Measurements from ENCODE around the gene PCDHB10. TPM values are rescaled to one million over a fixed set of nuclear protein-coding genes. Genes with fewer than 3 reads are reported as not detected.
"Not testable (repeated sequence)": the region's sequence is repeated elsewhere in the genome, so short reads cannot be mapped to it uniquely, and the experiment has no call there.

Gene PCDHB10
- polyA plus RNA-seq, 3 donors = 4.9 to 6.6 (median 6.4) TPM

GRCh38 chr5:141180313-141180712 is 11.8 kb upstream of the PCDHB10 start:
- no peak for DNase-seq

- DNase-seq = peak; percentile 52
These were observed 9.9 kb upstream of the PCDHB10 start, which contains the start of gene PCDHB16 for GRCh38 chr5:141182248-141182647. Gene PCDHB16 (plus strand): TSS chr5:141182387. CDS start chr5:141182560, 173 bp downstream.

- DNase-seq = not testable (repeated sequence)
These were observed 7.9 kb upstream of the PCDHB10 start for GRCh38 chr5:141184117-141184855.

GRCh38 chr5:141186897-141187512 is 5.1 kb upstream of the PCDHB10 start, which contains the start of gene PCDHB9:
Gene PCDHB9 (plus strand): TSS chr5:141187161. CDS start chr5:141187319, 158 bp downstream.
- no peak for DNase-seq

DNA sequence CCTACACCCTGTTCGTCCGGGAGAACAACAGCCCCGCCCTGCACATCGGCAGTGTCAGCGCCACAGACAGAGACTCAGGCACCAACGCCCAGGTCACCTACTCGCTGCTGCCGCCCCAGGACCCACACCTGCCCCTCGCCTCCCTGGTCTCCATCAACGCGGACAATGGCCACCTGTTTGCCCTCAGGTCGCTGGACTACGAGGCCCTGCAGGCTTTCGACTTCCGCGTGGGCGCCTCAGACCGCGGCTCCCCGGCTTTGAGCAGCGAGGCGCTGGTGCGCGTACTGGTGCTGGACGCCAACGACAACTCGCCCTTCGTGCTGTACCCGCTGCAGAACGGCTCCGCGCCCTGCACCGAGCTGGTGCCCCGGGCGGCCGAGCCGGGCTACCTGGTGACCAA is 3.5 kb upstream of the PCDHB10 start:
- DNase-seq = not testable (repeated sequence)

DNA sequence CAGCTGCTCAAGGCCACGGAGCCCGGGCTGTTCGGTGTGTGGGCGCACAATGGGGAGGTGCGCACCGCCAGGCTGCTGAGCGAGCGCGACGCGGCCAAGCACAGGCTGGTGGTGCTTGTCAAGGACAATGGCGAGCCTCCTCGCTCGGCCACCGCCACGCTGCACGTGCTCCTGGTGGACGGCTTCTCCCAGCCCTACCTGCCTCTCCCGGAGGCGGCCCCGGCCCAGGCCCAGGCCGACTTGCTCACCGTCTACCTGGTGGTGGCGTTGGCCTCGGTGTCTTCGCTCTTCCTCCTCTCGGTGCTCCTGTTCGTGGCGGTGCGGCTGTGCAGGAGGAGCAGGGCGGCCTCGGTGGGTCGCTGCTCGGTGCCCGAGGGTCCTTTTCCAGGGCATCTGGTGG is 3.0 kb upstream of the PCDHB10 start:
- DNase-seq = not testable (repeated sequence)

DNA sequence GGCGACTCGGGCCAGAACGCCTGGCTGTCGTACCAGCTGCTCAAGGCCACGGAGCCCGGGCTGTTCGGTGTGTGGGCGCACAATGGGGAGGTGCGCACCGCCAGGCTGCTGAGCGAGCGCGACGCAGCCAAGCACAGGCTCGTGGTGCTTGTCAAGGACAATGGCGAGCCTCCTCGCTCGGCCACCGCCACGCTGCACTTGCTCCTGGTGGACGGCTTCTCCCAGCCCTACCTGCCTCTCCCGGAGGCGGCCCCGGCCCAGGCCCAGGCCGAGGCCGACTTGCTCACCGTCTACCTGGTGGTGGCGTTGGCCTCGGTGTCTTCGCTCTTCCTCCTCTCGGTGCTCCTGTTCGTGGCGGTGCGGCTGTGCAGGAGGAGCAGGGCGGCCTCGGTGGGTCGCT is 2.2 kb downstream of the PCDHB10 start:
- DNase-seq = not testable (repeated sequence)

GRCh38 chr5:141196363-141196762 is 4.2 kb downstream of the PCDHB10 start:
- DNase-seq = no peak

GRCh38 chr5:141199359-141200235 is 7.4 kb downstream of the PCDHB10 start, which contains the start of gene PCDHB11:
Gene PCDHB11 (plus strand): TSS chr5:141199627. CDS start chr5:141199775, 148 bp downstream.
- no peak for DNase-seq

DNA sequence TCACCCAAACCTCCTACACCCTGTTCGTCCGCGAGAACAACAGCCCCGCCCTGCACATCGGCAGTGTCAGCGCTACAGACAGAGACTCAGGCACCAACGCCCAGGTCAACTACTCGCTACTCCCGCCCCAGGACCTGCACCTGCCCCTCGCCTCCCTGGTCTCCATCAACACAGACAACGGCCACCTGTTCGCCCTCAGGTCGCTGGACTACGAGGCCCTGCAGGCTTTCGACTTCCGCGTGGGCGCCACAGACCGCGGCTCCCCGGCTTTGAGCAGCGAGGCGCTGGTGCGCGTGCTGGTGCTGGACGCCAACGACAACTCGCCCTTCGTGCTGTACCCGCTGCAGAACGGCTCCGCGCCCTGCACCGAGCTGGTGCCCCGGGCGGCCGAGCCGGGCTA is 9.0 kb downstream of the PCDHB10 start:
- DNase-seq = not testable (repeated sequence)

- not testable (repeated sequence) for DNase-seq
These were observed 9.5 kb downstream of the PCDHB10 start for GRCh38 chr5:141201646-141202045.

DNA sequence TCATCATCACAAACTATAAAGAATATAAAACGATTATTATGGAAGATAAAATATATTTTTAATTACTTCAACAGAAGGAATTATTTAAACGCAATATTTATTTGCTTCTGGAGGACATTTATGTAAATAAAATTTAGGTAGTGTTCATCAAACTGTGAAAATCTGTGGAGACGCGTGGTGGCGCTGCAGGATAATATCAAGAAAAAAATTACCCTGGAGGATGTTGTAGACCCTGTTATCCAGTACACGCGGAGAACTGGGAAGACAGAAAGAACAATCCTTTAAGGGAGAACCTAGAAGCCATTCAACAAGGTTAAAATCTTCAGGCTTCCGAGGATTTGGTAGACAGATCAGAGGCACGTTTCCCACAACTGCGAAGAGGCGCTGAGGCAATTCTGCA is 16.3 kb downstream of the PCDHB10 start, which contains the start of gene PCDHB12:
PCDHB12 (plus strand) TSS at position 242 of the 400 bp plus-strand sequence. CDS start 189 bp downstream, outside the sequence.
- DNase-seq = peak; percentile 21

GRCh38 chr5:141210281-141210680 is 18.1 kb downstream of the PCDHB10 start:
- DNase-seq = not testable (repeated sequence)

DNA sequence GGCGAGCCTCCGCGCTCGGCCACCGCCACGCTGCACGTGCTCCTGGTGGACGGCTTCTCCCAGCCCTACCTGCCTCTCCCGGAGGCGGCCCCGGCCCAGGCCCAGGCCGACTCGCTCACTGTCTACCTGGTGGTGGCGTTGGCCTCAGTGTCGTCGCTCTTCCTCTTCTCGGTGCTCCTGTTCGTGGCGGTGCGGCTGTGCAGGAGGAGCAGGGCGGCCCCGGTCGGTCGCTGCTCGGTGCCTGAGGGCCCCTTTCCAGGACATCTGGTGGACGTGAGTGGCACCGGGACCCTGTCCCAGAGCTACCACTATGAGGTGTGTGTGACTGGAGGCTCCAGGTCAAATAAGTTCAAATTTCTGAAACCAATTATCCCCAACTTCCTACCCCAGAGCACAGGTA is 18.7 kb downstream of the PCDHB10 start:
- DNase-seq = not testable (repeated sequence)

DNA sequence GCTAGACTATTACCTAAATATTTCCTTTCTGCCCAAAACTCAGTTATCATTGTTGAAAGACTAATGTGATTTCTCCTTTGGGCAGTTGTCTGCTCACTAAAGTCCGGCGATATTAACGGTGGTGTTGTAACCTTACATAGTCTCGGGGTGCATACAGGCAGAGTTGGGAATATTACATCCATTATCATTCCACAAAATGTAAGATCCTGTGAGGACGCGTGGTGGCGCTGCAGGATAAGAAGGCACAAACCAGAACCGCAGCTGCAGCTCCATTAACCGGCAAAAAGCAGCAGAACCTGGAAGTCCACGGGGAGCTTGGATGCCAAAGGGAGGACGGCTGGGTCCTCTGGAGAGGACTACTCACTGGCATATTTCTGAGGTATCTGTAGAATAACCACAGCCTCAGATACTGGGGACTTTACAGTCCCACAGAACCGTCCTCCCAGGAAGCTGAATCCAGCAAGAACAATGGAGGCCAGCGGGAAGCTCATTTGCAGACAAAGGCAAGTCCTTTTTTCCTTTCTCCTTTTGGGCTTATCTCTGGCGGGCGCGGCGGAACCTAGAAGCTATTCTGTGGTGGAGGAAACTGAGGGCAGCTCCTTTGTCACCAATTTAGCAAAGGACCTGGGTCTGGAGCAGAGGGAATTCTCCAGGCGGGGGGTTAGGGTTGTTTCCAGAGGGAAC is 21.6 kb downstream of the PCDHB10 start, which contains the start of gene PCDHB13:
PCDHB13 (plus strand) TSS at position 264 of the 684 bp plus-strand sequence; CDS start at position 469, 205 bp downstream.
- DNase-seq = not testable (repeated sequence)

- not testable (repeated sequence) for DNase-seq
These were observed 22.4 kb downstream of the PCDHB10 start for GRCh38 chr5:141214583-141214982.

DNA sequence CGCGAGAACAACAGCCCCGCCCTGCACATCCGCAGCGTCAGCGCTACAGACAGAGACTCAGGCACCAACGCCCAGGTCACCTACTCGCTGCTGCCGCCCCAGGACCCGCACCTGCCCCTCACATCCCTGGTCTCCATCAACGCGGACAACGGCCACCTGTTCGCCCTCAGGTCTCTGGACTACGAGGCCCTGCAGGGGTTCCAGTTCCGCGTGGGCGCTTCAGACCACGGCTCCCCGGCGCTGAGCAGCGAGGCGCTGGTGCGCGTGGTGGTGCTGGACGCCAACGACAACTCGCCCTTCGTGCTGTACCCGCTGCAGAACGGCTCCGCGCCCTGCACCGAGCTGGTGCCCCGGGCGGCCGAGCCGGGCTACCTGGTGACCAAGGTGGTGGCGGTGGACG is 23.4 kb downstream of the PCDHB10 start:
- not testable (repeated sequence) for DNase-seq

DNA sequence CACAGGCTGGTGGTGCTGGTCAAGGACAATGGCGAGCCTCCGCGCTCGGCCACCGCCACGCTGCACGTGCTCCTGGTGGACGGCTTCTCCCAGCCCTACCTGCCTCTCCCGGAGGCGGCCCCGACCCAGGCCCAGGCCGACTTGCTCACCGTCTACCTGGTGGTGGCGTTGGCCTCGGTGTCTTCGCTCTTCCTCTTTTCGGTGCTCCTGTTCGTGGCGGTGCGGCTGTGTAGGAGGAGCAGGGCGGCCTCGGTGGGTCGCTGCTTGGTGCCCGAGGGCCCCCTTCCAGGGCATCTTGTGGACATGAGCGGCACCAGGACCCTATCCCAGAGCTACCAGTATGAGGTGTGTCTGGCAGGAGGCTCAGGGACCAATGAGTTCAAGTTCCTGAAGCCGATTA is 23.9 kb downstream of the PCDHB10 start:
- DNase-seq = not testable (repeated sequence)

DNA sequence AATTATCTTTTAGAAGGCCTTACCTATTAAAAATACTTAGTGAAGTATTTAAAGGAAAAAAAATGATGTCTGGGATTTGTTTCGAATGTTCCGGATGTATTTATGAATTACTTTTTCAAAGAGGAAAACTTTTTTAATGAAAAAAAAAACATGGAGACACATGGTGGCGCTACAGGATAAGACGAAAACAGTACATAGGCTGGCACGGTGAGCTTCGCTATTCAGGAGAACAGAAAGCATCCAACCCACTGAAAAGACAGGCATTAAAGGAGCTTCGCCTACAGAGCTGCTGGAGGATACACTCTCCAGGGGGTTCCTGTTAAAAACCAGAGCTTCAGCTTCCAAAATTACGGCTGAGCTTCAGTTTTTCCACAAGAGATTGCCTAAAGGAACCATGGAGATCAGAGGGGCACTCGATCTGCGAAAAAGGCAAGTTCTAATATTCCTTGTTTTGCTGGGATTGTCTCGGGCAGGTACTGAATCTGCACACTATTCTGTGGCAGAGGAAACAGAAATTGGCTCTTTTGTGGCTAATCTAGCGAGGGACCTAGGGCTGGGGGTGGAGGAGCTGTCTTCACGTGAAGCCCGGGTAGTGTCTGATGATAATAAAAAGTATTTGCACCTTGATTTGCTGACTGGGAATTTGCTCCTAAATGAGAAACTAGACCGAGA is 31.1 kb downstream of the PCDHB10 start, which contains the start of gene PCDHB14:
PCDHB14 (plus strand) TSS at position 232 of the 672 bp plus-strand sequence; CDS start at position 395, 163 bp downstream.
- DNase-seq = no peak

- DNase-seq = not testable (repeated sequence)
These were observed 32.7 kb downstream of the PCDHB10 start for GRCh38 chr5:141224844-141225243.
